GM18505 (cell line): Measurements from ENCODE around the gene MINPP1.

Experiments used
- ATAC-seq: cut with Tn5 transposase; IDR thresholded peaks from one replicate; pipeline ENCODE4 v1.9.1; 2021; ENCODE audit not compliant: unreplicated experiment
- POLR2A ChIP-seq: IDR thresholded peaks from 4 replicates; pipeline ENCODE4 v1.6.1; 2011; ENCODE audit warnings: borderline replicate concordance; ENCODE audit not compliant: insufficient read depth, insufficient read length; ENCODE audit errors: extremely low read depth

Gene MINPP1

GRCh38 chr10:87541114-87541513 lies 36.4 kb downstream of the MINPP1 start:
- no peak for TF ChIP-seq POLR2A
- no peak for ATAC-seq

DNA sequence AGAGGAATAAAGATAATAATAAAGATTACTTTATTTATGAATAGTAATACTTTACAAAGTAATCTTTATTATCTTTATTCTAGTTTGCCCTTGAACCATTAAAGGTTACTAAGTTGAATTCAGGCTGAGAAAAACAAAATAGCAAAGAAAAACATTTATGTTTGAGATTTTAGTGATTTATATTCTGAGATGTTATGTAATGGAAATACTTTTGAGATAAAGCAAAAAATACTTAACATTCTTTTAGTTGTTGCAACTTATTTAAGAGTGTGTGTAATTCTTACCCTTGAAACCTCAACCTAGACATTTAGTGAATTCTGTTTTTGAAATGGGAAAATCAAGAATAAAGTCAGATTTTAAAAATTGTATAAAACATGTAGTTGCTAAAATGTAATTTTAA lies 40.0 kb downstream of the MINPP1 start:
- ATAC-seq, result no peak
- no peak for TF ChIP-seq POLR2A

DNA sequence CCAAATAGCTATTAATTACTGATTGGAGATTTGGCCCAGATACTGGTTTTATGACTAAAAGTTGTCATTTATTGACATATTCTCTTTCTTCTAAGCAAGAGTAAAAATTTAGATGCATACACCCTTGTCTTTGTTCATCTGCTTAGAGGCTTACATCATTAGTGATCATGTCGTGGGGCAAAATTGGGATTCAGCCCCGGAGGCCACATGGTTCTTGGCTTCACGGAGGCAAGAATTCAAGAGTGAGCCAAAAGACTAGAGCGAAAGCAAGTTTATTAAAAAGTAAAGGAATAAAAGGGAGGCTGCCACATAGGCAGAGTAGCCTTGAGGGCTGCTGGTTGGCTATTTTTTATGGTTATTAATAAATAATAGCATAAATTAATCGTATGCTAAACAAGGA lies 41.1 kb downstream of the MINPP1 start:
- no peak for TF ChIP-seq POLR2A
- no peak for ATAC-seq

DNA sequence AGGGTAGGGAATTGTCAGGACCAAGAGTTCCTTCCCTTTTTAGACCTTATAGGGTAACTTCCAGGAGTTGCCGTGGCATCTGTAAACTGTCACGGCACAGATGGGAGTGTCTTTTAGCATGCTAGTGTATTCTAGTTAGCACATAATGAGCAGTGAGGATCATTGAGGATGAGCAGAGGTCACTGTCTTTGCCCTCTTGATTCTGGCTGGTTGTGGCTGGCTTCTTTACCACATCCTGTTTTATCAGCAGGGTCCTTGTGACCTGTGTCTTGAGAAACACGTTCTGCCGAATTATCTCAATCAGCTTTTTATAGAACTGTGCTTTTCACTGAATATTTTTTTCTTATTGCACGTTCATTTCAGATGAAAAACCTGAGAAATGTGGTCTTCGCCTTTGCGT lies 41.5 kb downstream of the MINPP1 start:
- TF ChIP-seq POLR2A, result no peak
- no peak for ATAC-seq

DNA sequence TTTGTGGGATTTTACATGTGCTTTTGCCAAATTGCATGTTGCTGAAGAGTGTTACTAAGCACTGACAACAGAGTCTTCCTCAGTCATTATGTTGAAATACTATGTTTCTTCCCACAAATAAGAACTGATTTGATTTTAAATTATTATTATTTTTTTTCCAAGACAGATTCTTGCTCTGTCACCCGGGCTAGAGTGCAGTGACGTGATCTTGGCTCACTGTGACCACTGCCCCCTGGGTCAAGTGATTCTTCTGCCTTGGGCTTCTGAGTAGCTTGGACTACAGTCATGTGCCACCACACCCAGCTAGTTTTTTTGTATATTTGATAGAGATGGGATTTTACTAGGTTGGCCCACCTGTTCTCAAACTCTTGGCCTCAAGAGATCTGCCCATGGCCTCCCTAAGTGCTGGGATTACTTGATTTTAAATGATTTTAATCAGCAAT lies 42.3 kb downstream of the MINPP1 start:
- no peak for TF ChIP-seq POLR2A
- ATAC-seq, result no peak

GRCh38 chr10:87547734-87548311 lies 43.1 kb downstream of the MINPP1 start:
- ATAC-seq, result no peak
- TF ChIP-seq POLR2A, result no peak

DNA sequence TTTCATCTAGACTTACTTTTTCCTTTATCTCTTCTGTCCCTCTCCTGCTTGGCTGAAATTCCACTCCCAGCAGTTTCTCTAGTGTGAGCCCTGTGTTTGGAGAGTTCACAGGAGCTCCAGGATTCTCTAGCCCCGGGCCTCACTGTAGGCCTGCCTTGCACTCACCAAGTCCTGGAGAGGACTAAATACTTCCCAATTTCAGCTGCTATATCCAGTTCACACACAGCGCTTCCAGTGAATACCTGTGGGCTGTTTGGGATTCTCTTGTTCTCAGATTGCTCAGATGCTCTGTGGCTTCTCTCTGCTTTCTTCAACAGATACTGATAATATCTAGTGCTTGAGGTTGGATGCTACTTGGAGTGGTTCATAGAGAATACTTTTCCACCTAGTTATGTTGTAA lies 46.0 kb downstream of the MINPP1 start:
- TF ChIP-seq POLR2A, result no peak

DNA sequence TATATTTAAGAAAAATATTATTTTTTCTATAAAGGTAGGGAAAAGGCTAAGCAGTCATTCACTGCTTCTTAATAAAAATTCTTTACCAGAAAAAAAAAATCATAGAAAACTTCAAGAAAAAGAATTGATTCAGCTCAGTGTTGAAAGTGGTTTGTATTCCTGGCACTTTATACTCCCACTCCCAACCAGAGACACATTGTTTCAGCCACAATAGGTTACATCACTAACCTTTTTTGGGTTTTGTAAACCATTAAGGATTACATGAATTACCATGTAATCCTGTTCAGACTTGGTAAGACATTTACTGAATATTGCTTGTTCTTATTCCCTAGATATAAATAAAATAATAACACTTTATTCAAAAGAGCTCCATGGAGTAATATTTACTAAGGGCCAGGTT lies 46.6 kb downstream of the MINPP1 start:
- no peak for TF ChIP-seq POLR2A
- no peak for ATAC-seq

More for the DNA sequence above, 46.0 kb downstream of the MINPP1 start:
- ATAC-seq, result no peak

- no peak for ATAC-seq
- no peak for TF ChIP-seq POLR2A
Observed at GRCh38 chr10:87552248-87552929, 47.7 kb downstream of the MINPP1 start.

DNA sequence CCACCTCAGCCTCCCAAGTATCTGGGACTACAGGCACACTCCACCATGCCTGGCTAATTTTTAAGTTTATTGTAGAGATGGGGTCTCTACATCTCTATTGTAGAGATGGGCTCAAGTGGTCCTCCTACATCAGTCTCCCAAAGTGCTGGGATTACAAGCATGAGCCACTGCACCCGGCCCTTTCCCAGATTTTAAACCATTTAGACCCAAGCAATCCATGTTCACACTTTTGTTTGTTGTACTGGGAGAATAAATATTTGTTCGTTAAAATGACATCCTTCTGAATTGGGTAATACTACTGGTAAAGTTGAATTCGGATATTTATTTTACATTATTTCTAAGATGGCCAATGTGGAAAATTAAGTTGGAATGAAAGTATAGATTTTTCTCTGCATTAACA lies 52.7 kb downstream of the MINPP1 start:
- no peak for TF ChIP-seq POLR2A
- no peak for ATAC-seq

DNA sequence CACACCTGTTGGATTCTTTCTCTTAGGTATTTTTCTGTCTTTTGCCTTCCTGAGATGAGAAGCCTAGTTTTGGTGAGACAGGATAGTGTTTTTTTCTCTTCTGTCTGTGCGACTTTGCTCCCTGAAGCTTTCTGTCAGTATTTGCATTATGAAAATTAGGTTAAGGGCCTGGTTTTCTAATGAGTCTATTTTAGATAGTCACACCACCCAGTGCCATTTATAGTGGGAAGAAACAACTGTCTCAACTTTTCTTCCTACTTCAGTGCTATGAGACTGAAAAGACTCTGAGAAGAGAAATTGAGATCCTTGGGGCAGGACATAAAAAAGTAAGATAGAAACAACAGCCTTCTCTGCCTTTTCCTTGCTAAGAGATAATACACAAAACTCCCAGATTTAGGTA lies 53.6 kb downstream of the MINPP1 start:
- TF ChIP-seq POLR2A, result no peak

DNA sequence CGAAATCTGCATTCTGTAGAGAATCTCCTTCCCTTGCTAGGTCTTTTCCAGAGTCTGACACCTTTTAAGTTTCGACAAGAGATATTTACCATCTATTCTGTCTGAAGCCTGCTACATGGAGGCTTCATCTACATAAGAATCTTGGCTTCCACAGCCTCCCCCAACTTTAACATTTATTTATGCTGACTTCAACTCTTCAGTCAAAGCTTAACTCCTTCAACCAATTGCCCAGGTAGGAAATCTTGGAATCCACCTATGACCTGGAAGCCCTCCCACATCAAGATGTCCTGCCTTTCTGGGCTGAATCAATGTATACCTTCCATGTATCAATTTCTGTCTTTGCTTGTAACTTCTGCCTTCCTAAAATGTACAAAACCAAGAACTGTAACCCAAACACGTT lies 54.7 kb downstream of the MINPP1 start:
- ATAC-seq, result no peak
- TF ChIP-seq POLR2A, result no peak

More for the DNA sequence above, 53.6 kb downstream of the MINPP1 start:
- ATAC-seq, result no peak

DNA sequence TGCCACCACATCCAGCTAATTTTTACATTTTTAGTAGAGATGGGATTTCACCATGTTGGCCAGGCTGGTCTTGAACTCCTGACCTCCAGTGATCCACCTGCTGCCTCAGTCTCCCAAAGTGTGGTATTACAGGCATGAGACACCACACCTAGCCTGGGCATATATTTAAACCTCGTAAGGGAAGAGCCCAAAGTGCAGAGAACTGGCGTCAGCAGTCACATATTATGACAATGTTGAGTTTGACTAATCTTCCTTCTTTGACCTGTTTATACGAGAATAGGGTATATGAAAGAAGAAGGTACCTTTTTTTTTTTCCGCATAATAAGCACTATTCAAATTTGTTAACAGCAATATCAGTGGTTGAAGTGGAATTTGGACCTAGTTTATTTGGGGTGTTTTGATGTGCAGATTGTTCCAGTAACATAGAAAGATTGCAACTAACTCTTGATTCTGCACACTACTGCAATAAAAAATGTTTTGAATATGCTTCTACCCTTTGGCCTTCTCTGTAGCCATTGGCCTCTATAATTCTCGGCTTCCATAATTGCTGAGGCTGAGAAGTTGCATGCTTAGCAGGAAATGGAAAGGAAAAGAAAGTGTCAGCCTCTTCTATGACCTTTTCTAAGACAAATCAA lies 55.9 kb downstream of the MINPP1 start:
- ATAC-seq, result no peak
- TF ChIP-seq POLR2A, result no peak

DNA sequence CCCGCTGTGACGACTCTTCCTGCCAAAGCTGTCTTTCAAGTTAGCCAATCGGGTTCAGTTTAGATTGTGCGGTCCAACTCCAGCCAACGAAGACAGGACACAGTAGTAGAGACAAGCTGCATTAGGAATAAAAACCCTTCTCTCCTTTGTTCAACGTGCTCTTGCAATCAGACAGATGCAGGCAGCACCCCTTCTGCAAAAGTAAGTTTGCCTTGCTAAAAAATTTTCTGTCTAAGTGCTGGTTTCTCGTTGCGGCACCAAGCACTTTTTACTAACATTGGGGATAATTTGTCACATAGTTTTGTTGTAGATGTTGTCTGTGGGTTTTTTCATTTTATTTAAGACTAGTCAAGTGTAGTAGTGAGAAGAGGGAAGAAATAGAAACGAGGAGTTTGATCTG lies 58.1 kb downstream of the MINPP1 start:
- no peak for ATAC-seq
- TF ChIP-seq POLR2A, result no peak
